SK-N-SH (cell line): Measurements from ENCODE around the gene GLMP.

ENCODE experiments used
- CTCF ChIP-seq: fragments of 200-600 bp; sonication (generic); IDR thresholded peaks from 2 replicates; pipeline ENCODE4 v1.6.1; 2017; ENCODE audit warnings: antibody characterized with exemption, mild to moderate bottlenecking, moderate library complexity
- EP300 ChIP-seq, 2 experiments: IDR thresholded peaks; 2 replicates each; pipeline versions ENCODE4 v1.4.0 to v1.6.1; 2012; ENCODE audit warnings: borderline replicate concordance in 1 of 2, low read depth in 1 of 2, low read length in 1 of 2
- RAD21 ChIP-seq: IDR thresholded peaks from 2 replicates; pipeline ENCODE4 v1.6.1; 2012; ENCODE audit warnings: mild to moderate bottlenecking, low read length
- RFX5 ChIP-seq: IDR thresholded peaks from 2 replicates; pipeline ENCODE4 v1.6.1; 2012; ENCODE audit warnings: mild to moderate bottlenecking, improper control_type of control experiment, low read length
- SMC3 ChIP-seq: IDR thresholded peaks from 2 replicates; pipeline ENCODE4 v1.6.1; 2012; ENCODE audit warnings: low read depth, low read length, improper control_type of control experiment
- USF1 ChIP-seq: IDR thresholded peaks from 2 replicates; pipeline ENCODE4 v1.4.0; 2012; ENCODE audit warnings: low read depth, borderline replicate concordance
- YY1 ChIP-seq: IDR thresholded peaks from 2 replicates; pipeline ENCODE4 v1.4.0; 2012; ENCODE audit warnings: low read depth, mild to moderate bottlenecking
- TF ChIP-seq, protein P1 (sequence below): fragments of 150-350 bp; IDR thresholded peaks from 2 replicates; pipeline ENCODE4 v1.6.1; 2017; ENCODE audit warnings: antibody characterized with exemption, low read length, low read depth, borderline replicate concordance

DNA sequence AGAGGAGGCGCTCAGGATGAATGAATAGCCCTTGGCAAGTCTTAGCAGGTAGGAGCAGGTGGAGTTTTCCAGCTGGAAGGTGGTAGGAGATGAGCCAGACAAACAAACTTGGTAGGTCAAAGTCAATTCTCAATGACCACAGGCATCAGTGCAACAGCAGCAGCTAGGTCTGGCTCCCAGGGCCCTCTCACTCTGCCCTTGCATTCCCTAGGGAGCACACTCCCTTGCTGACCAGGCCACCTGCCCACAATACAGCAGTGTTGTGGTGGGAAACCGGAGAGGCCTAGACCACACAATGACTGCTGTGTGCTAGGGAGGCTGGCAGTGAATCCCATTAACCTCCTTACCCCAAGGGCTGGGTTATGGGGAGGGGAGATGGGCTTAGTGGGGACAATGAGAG is 34.6 kb downstream of the GLMP start:
- no peak for TF ChIP-seq CTCF
- no peak for TF ChIP-seq USF1
- no peak for TF ChIP-seq RAD21
- TF ChIP-seq EP300 (IDR thresholded peaks at IDR 0.05; ENCODE audit: borderline replicate concordance in 1 of 2, low read depth in 1 of 2, low read length in 1 of 2) = no peak
- TF ChIP-seq, protein P1, sequence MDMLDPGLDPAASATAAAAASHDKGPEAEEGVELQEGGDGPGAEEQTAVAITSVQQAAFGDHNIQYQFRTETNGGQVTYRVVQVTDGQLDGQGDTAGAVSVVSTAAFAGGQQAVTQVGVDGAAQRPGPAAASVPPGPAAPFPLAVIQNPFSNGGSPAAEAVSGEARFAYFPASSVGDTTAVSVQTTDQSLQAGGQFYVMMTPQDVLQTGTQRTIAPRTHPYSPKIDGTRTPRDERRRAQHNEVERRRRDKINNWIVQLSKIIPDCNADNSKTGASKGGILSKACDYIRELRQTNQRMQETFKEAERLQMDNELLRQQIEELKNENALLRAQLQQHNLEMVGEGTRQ = no peak
- TF ChIP-seq YY1 = no peak
- TF ChIP-seq SMC3 = no peak
- TF ChIP-seq RFX5 = no peak
